GM23248 (cell line): Measurements from ENCODE around the gene PLAU.

ENCODE experiments used
- EZH2 ChIP-seq: fragments of 200-600 bp; sonication (generic); IDR thresholded peaks from 2 replicates; pipeline ENCODE4 v1.6.1; 2018; ENCODE audit warnings: antibody characterized with exemption, mild to moderate bottlenecking; ENCODE audit not compliant: insufficient read depth, poor library complexity, severe bottlenecking
- EZH2phosphoT487 ChIP-seq: fragments of 200-600 bp; sonication (generic); IDR thresholded peaks from 2 replicates; pipeline ENCODE4 v1.6.1; 2018; ENCODE audit warnings: antibody characterized with exemption, moderate library complexity, mild to moderate bottlenecking, low read depth; ENCODE audit not compliant: insufficient read depth

DNA sequence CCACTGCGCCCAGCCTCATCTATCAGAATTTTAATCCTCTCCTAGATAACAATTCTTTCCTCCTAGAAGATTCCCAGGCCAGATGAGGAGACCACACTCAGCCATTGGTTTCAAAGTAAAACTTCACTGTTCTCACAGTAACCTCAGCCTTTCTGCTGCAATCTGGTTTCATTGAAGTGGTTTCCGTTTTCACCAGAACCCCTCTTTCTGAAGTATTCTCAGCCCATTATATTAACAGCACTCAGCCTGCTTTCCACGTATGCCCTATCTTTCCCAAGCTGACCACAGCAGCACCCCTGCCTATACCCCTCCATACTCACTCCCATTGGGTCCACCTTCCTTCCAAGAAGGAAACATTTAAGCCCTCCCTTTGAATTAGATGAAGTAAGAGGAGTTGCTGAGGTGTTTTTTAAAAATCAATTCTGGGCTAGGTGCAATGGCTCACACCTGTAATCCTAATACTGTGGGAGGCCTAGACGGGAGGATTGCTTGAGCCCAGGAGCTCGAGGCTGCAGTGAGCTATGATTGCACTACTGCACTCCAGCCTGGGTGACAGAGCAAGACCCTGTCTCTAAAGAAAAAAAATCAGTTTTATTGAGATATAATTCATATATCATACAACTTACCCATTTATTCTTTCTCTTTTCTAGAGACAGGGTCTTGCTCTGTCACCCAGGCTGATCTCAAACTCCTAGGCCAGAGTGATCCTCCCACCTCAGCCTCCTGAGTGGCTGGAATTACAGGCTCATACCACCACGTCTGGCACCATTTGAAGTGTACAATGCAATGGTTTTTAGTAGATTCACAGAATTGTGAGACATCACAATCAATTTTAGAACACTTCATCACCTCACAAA, 11.3 kb downstream of the PLAU start:
- TF ChIP-seq EZH2phosphoT487 (no peak), EZH2 (no peak)
